ENCODE data around the gene VAV1.

DNA sequence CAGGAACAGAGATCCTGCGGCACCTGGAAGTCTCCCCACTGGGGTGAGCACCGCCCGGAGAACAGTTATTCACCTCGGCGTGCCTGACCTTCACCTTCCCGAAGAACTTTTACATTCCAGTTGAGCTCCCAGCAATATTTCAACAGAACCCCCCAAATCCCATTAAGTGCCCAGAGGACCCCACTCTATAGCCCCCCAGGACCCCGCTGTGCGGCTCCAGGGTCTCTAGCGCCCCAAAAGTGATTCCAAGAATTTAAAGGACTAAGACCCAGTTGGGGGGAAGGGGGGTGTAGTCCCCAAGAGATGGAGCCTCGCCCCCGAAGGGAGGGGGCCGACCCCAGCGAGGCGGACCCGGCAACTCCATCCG lies 35.6 kb upstream of the VAV1 start:
- TF ChIP-seq TAF1 (IDR thresholded peaks at IDR 0.05; ENCODE audit: low read depth, low read length) (no peak), POLR2AphosphoS5 (IDR thresholded peaks at IDR 0.05; ENCODE audit: low read depth, low read length) (no peak), POLR2A (IDR thresholded peaks at IDR 0.05; ENCODE audit: low read depth, low read length) (no peak), SPI1 (IDR thresholded peaks at IDR 0.05; ENCODE audit: low read depth, low read length) (no peak), PAX5 (IDR thresholded peaks at IDR 0.05; ENCODE audit: insufficient read depth, low read length, severe bottlenecking) (no peak), POU2F2 (IDR thresholded peaks at IDR 0.05; ENCODE audit: low read depth, low read length) (no peak)

All from GM12891 (cell line).